Inflammatory macrophage treated with lipopolysaccharide for 4 hours (primary cell): ENCODE measurements around the gene OASL.
A peak's percentile ranks its signal among the peaks of the same experiment; 100 is the strongest.
"Not testable (repeated sequence)": the region's sequence is repeated elsewhere in the genome, so short reads cannot be mapped to it uniquely, and the experiment has no call there.

ENCODE experiments used
- DNase-seq: peaks from one replicate; pipeline ENCODE4 v3.0.0-alpha.2; 2020

Gene OASL

GRCh38 chr12:121038861-121039668 lies at the start of gene OASL:
TSS of gene OASL (minus strand) at chr12:121039246. CDS start at chr12:121038971, 275 bp downstream.
- DNase-seq = peak; percentile 99

GRCh38 chr12:121088195-121088585 lies 49.1 kb upstream of the OASL start:
- no peak for DNase-seq

- peak; percentile 78 for DNase-seq
These were observed 48.6 kb upstream of the OASL start for GRCh38 chr12:121087467-121088194.

- DNase-seq = peak; percentile 41
These were observed 47.8 kb upstream of the OASL start for GRCh38 chr12:121086781-121087295.

GRCh38 chr12:121085506-121086353 lies 46.7 kb upstream of the OASL start:
- no peak for DNase-seq

GRCh38 chr12:121085069-121085468 lies 46.0 kb upstream of the OASL start:
- no peak for DNase-seq

- no peak for DNase-seq
These were observed 45.2 kb upstream of the OASL start for GRCh38 chr12:121084229-121084628.

- no peak for DNase-seq
These were observed 41.9 kb upstream of the OASL start for GRCh38 chr12:121080909-121081308.

- DNase-seq = no peak
These were observed 40.8 kb upstream of the OASL start for GRCh38 chr12:121079736-121080272.

GRCh38 chr12:121077440-121077839 lies 38.4 kb upstream of the OASL start:
- not testable (repeated sequence) for DNase-seq

- not testable (repeated sequence) for DNase-seq
These were observed 36.9 kb upstream of the OASL start for GRCh38 chr12:121075911-121076310.

- no peak for DNase-seq
These were observed 33.1 kb upstream of the OASL start for GRCh38 chr12:121072147-121072546.

GRCh38 chr12:121069206-121069605 lies 30.2 kb upstream of the OASL start:
- DNase-seq = no peak

- no peak for DNase-seq
These were observed 26.3 kb upstream of the OASL start for GRCh38 chr12:121065345-121065744.

GRCh38 chr12:121064586-121064985 lies 25.5 kb upstream of the OASL start:
- DNase-seq = not testable (repeated sequence)

GRCh38 chr12:121064116-121064515 lies 25.1 kb upstream of the OASL start:
- no peak for DNase-seq

- no peak for DNase-seq
These were observed 23.5 kb upstream of the OASL start for GRCh38 chr12:121062391-121063045.

- DNase-seq = peak; percentile 41
These were observed 22.8 kb upstream of the OASL start for GRCh38 chr12:121061831-121062230.

- peak; percentile 88 for DNase-seq
These were observed 21.3 kb upstream of the OASL start for GRCh38 chr12:121060149-121061001.

- DNase-seq = no peak
These were observed 20.2 kb upstream of the OASL start for GRCh38 chr12:121059031-121059898.
